H1 (cell line): Measurements from ENCODE around the gene TACC2. TPM values are rescaled to one million over a fixed set of nuclear protein-coding genes. Genes with fewer than 3 reads are reported as not detected.

Experiments used
- CTCF ChIA-PET: fragments of 300-600 bp; sonication (Branson Sonifier 250); formaldehyde crosslinking; loops from one replicate; lab custom pipeline; 2021; ENCODE audit not compliant: partially characterized antibody; lab: Charles Lee
- POLR2A ChIA-PET: fragments of 300-600 bp; sonication (Branson Sonifier 250); formaldehyde crosslinking; loops from one replicate; lab custom pipeline; 2021; ENCODE audit warnings: inconsistent platforms; ENCODE audit not compliant: partially characterized antibody; lab: Charles Lee
- DNase-seq, 2 experiments: peaks; one replicate each; pipeline versions ENCODE4 v3.0.0 to v3.0.0-alpha.2; 2010 to 2022; ENCODE audit warnings: low spot score in 2 of 2, low read depth in 1 of 2, mixed read lengths in 1 of 2
- FAIRE-seq: peaks from 2 replicates; lab custom pipeline; 2011; peaks lifted over from hg19 to GRCh38; lab: Jason Lieb, UNC
- H2AFZ ChIP-seq: 2 replicates; pipeline ENCODE4 v1.8.1; 2012; ENCODE audit warnings: low read length, inconsistent platforms
- H2AK5ac ChIP-seq: 2 replicates; pipeline ENCODE4 v1.6.1; 2013; ENCODE audit warnings: low read depth, low read length
- H2BK120ac ChIP-seq: replicated peaks from 2 replicates; pipeline ENCODE3; 2013; ENCODE audit warnings: low read depth, low read length, inconsistent platforms
- H2BK12ac ChIP-seq: 2 replicates; pipeline ENCODE4 v1.6.1; 2013; ENCODE audit warnings: low read depth, low read length
- H2BK15ac ChIP-seq: 2 replicates; pipeline ENCODE4 v1.6.1; 2013; ENCODE audit warnings: low read length
- H2BK20ac ChIP-seq: 2 replicates; pipeline ENCODE4 v1.6.1; 2013; ENCODE audit warnings: low read length
- H2BK5ac ChIP-seq: 2 replicates; pipeline ENCODE4 v1.6.1; 2013; ENCODE audit warnings: low read depth, low read length
- H3K14ac ChIP-seq: 2 replicates; pipeline ENCODE4 v1.6.1; 2013; ENCODE audit warnings: inconsistent platforms; ENCODE audit not compliant: insufficient read length
- H3K18ac ChIP-seq: 2 replicates; pipeline ENCODE4 v1.6.1; 2013; ENCODE audit warnings: low read length; ENCODE audit errors: extremely low read depth
- H3K23ac ChIP-seq: 2 replicates; pipeline ENCODE4 v1.6.1; 2013; ENCODE audit warnings: inconsistent platforms; ENCODE audit not compliant: insufficient read length
- H3K23me2 ChIP-seq: 2 replicates; pipeline ENCODE4 v1.6.1; 2013; ENCODE audit warnings: low read depth, low read length
- H3K27ac ChIP-seq: 2 replicates; pipeline ENCODE4 v1.6.1; 2011; ENCODE audit warnings: low read depth, low read length, inconsistent platforms
- H3K27me3 ChIP-seq, 4 experiments: replicated peaks in 1 of 4; 1 replicate in 1 of 4; 2 replicates in 3 of 4; pipeline versions ENCODE4 v1.6.1 to v1.8.1; 2011 to 2013; ENCODE audit warnings: low read length in 3 of 4, mild to moderate bottlenecking in 3 of 4, inconsistent platforms in 2 of 4, mixed read lengths in 2 of 4, moderate library complexity in 1 of 4; ENCODE audit not compliant: control insufficient read depth in 3 of 4, insufficient read depth in 3 of 4; ENCODE audit errors: extremely low read depth in 1 of 4
- H3K36me3 ChIP-seq, 4 experiments: 2 replicates each; pipeline versions ENCODE4 v1.6.1 to v1.8.1; 2011 to 2013; ENCODE audit warnings: mild to moderate bottlenecking in 4 of 4, low read length in 3 of 4, moderate library complexity in 2 of 4, control low read depth in 1 of 4, inconsistent platforms in 1 of 4; ENCODE audit not compliant: insufficient read depth in 4 of 4, control insufficient read depth in 2 of 4
- H3K4ac ChIP-seq: replicated peaks from 2 replicates; pipeline ENCODE3; 2013; ENCODE audit warnings: low read length, low read depth, mixed read lengths, inconsistent platforms; ENCODE audit not compliant: insufficient read length
- H3K4me1 ChIP-seq, 4 experiments: replicated peaks in 1 of 4; 1 replicate in 1 of 4; 2 replicates in 3 of 4; pipeline versions ENCODE4 v1.6.1 to v1.8.1; 2011 to 2013; ENCODE audit warnings: low read length in 3 of 4, inconsistent platforms in 2 of 4, mixed read lengths in 1 of 4; ENCODE audit not compliant: insufficient read depth in 4 of 4, control insufficient read depth in 3 of 4
- H3K4me2 ChIP-seq, 2 experiments: 2 replicates each; pipeline versions ENCODE4 v1.6.1 to v1.8.1; 2011 to 2013; ENCODE audit warnings: low read depth in 2 of 2, low read length in 2 of 2, control low read depth in 1 of 2, inconsistent platforms in 1 of 2, mild to moderate bottlenecking in 1 of 2; ENCODE audit not compliant: insufficient read depth in 1 of 2
- H3K4me3 ChIP-seq, 4 experiments: fragments of 200-600, 300-600 bp in 1 of 4; sonication (generic), shearing (Covaris generic), sonication (Bioruptor Twin) in 1 of 4; 2 replicates each; pipeline versions ENCODE4 v1.5.1 to v1.8.1; 2011 to 2016; ENCODE audit warnings: low read length in 4 of 4, low read depth in 3 of 4, control low read depth in 2 of 4, inconsistent platforms in 2 of 4, mild to moderate bottlenecking in 2 of 4, mixed read lengths in 1 of 4, moderate library complexity in 1 of 4; ENCODE audit not compliant: insufficient read depth in 2 of 4; ENCODE audit errors: extremely low read depth in 1 of 4
- H3K56ac ChIP-seq: replicated peaks from 2 replicates; pipeline ENCODE3; 2013; ENCODE audit warnings: low read depth, mild to moderate bottlenecking, mixed read lengths, low read length, inconsistent platforms; ENCODE audit not compliant: insufficient read length
- H3K79me1 ChIP-seq: 2 replicates; pipeline ENCODE4 v1.6.1; 2013; ENCODE audit warnings: low read depth, low read length, control low read depth
- H3K79me2 ChIP-seq, 2 experiments: 2 replicates each; pipeline versions ENCODE4 v1.6.1 to v1.8.1; 2012 to 2013; ENCODE audit warnings: low read length in 2 of 2, mild to moderate bottlenecking in 2 of 2, inconsistent platforms in 1 of 2; ENCODE audit not compliant: insufficient read depth in 2 of 2, control insufficient read depth in 1 of 2
- H3K9ac ChIP-seq, 4 experiments: replicated peaks in 1 of 4; 1 replicate in 1 of 4; 2 replicates in 3 of 4; pipeline versions ENCODE4 v1.6.1 to v1.8.1; 2011 to 2013; ENCODE audit warnings: low read depth in 3 of 4, low read length in 3 of 4, control low read depth in 2 of 4, mild to moderate bottlenecking in 2 of 4, moderate library complexity in 2 of 4, inconsistent platforms in 1 of 4; ENCODE audit errors: extremely low read depth in 1 of 4
- H3K9me3 ChIP-seq, 2 experiments: 2 replicates each; pipeline versions ENCODE4 v1.6.1 to v1.8.1; 2012 to 2013; ENCODE audit warnings: mild to moderate bottlenecking in 2 of 2, moderate library complexity in 2 of 2, control low read depth in 1 of 2, inconsistent platforms in 1 of 2, low read depth in 1 of 2, low read length in 1 of 2, mixed read lengths in 1 of 2; ENCODE audit not compliant: insufficient read depth in 2 of 2
- H4K20me1 ChIP-seq, 2 experiments: replicated peaks in 1 of 2; 2 replicates each; pipeline versions ENCODE3 to v1.8.1; 2011 to 2013; ENCODE audit warnings: inconsistent platforms in 2 of 2, low read length in 2 of 2, mild to moderate bottlenecking in 1 of 2; ENCODE audit not compliant: insufficient read depth in 2 of 2, control insufficient read depth in 1 of 2
- H4K5ac ChIP-seq: 2 replicates; pipeline ENCODE4 v1.6.1; 2013; ENCODE audit warnings: low read length, low read depth, mixed read lengths, inconsistent platforms; ENCODE audit not compliant: insufficient read length
- H4K8ac ChIP-seq: 2 replicates; pipeline ENCODE4 v1.8.0; 2013; ENCODE audit warnings: mild to moderate bottlenecking, moderate library complexity, low read length, inconsistent platforms; ENCODE audit not compliant: insufficient read depth; ENCODE audit errors: extremely low read depth
- H4K91ac ChIP-seq: replicated peaks from 2 replicates; pipeline ENCODE3; 2013; ENCODE audit warnings: low read length, mixed read lengths, inconsistent platforms; ENCODE audit not compliant: insufficient read length
- KDM5A ChIP-seq: fragments of 200-600 bp; IDR thresholded peaks from 2 replicates; pipeline ENCODE4 v1.7.1; 2012; ENCODE audit warnings: mild to moderate bottlenecking, low read length, inconsistent platforms, mixed read lengths
- RNF2 ChIP-seq: fragments of 200-900, 300-1000 bp; sonication (generic); IDR thresholded peaks from 2 replicates; pipeline ENCODE4 v1.7.1; 2016; ENCODE audit warnings: borderline replicate concordance, low read depth, mild to moderate bottlenecking, antibody characterized with exemption, low read length; ENCODE audit not compliant: poor library complexity, severe bottlenecking; ENCODE audit errors: missing control alignments
- SAP30 ChIP-seq: fragments of 300-600 bp; sonication (generic); IDR thresholded peaks from 2 replicates; pipeline ENCODE4 v1.7.1; 2012; ENCODE audit warnings: low read length, moderate library complexity, mild to moderate bottlenecking, inconsistent platforms; ENCODE audit not compliant: insufficient read depth, insufficient replicate concordance
- TBP ChIP-seq: IDR thresholded peaks from 2 replicates; pipeline ENCODE4 v1.6.1; 2011; ENCODE audit warnings: low read depth, low read length, improper control_type of control experiment
- WGBS, 2 experiments: shearing (Covaris generic) in 1 of 2; methylation state at CpG; one replicate each; pipeline versions ENCODE4 v1.1.6 to v1.1.7; 2013 to 2015; ENCODE audit warnings: low lambda C conversion rate in 2 of 2, mixed read lengths in 2 of 2, inconsistent platforms in 1 of 2, low coverage in 1 of 2, missing lambda C conversion rate in 1 of 2; ENCODE audit not compliant: insufficient replicate concordance in 2 of 2, insufficient coverage in 1 of 2, insufficient read length in 1 of 2; ENCODE audit errors: extremely low coverage in 1 of 2, missing lambda C conversion rate in 1 of 2; 5-methylcytosine and 5-hydroxymethylcytosine counted together
- polyA plus RNA-seq, 7 experiments: library from polyadenylated mRNA; depleted of rRNA in 3 of 7; stranded (reverse) in 5 of 7; unstranded in 2 of 7; fragments of >200 nt in 5 of 7; fragments of 200-250 nt in 2 of 7; gene quantifications; 1 replicate in 5 of 7; 2 replicates in 1 of 7; 4 replicates in 1 of 7; pipeline versions ENCODE4 v1.2.1 to v1.2.3, GENCODE V29; 2011 to 2013; ENCODE audit warnings: missing spikeins in 2 of 7, mixed read lengths in 2 of 7
- total RNA-seq: library from RNA; stranded (reverse); fragmentation: NEBNext Ultra II Directional; extraction: Animal tissue kit (Norgen Biotek cat#: 25700); gene quantifications from 2 replicates; pipeline ENCODE4 v1.2.1, GENCODE V29; 2021

TACC2 gene
- total and polyA plus RNA-seq, 2 of the 8 experiments (the other 6 are each of a cell fraction or from before 2014, with no cell fraction given): 21.2 to 46.6 TPM

- Histone ChIP-seq H3K14ac (no peak overlapping the region), H2BK5ac (no peak overlapping the region), H3K9me3 (no peaks in the 10 kb centered on the region), H4K20me1 (no peaks in the 10 kb centered on the region), H2BK20ac (no peak overlapping the region), H4K8ac (no peak overlapping the region), H2BK120ac (no peak overlapping the region), H3K27ac (no peak overlapping the region), H2BK12ac (no peak overlapping the region), H4K5ac (no peak overlapping the region), H3K9ac (no peak overlapping the region), H4K91ac (no peak overlapping the region), H2BK15ac (no peak overlapping the region), H2AFZ (no peak overlapping the region), H3K23ac (no peak overlapping the region), H3K79me1 (no peaks in the 10 kb centered on the region), H3K56ac (no peak overlapping the region), H2AK5ac (no peak overlapping the region), H3K79me2 (no peaks in the 10 kb centered on the region), H3K4me1 (no peaks in the 10 kb centered on the region), H3K23me2 (no peaks in the 10 kb centered on the region), H3K4ac (no peak overlapping the region), H3K18ac (no peak overlapping the region), H3K27me3 (no peaks in the 10 kb centered on the region), H3K36me3 (no peaks in the 10 kb centered on the region), H3K4me3 (no peak overlapping the region), H3K4me2 (no peak overlapping the region)
- ChIA-PET POLR2A (interaction anchor here (0.9 to 2.4 kb wide), 3 partner anchors 12 to 170 kb away, joined by 3 to 8 read pairs (median 5); partner anchors contain the start of gene ATE1), CTCF (interaction anchor here (0.8 to 3.0 kb wide), 4 partner anchors 14 to 161 kb away, joined by 3 to 11 read pairs (median 6); no protein-coding TSS in a partner anchor)
- FAIRE-seq (no peak), DNase-seq (no peak)
- 88% methylated on average over 7 of the region's 7 CpGs; no CpG with 5 or more reads in 1 of the 2 experiments for WGBS, 2 experiments
- TF ChIP-seq SAP30 (no peak), RNF2 (no peak), KDM5A (no peak), TBP (no peak)
Observed at GRCh38 chr10:122097935-122098334, 109.0 kb downstream of the TACC2 start.
